Measurements from ENCODE around the gene PROM1.

The PROM1 gene

GRCh38 chr4:15982842-15983524 is 100.8 kb downstream of the PROM1 start:
- H2BK120ac ChIP-seq (ENCODE audit: low read depth, low read length), result no peak overlapping the region
- peak; percentile 8 for DNase-seq
- no peak overlapping the region for H2AFZ ChIP-seq (ENCODE audit: low read depth, low read length)
- H4K8ac ChIP-seq (ENCODE audit: low read length), result no peak overlapping the region
- H2BK5ac ChIP-seq (ENCODE audit: low read depth, low read length, poor library complexity, severe bottlenecking), result no peak overlapping the region
- no peak overlapping the region for H4K91ac ChIP-seq (ENCODE audit: low read length)
- peaks cover 0 to 14% of the 10 kb centered on the region in 2 experiments for H3K36me3 ChIP-seq (ENCODE audit: control insufficient read depth in 1 of 2, insufficient read depth in 2 of 2, low read depth in 1 of 2, low read length in 2 of 2)
- H2BK12ac ChIP-seq (ENCODE audit: low read length in 2 of 2), result no peak overlapping the region
- H3K4ac ChIP-seq (ENCODE audit: low read depth in 1 of 2, low read length in 2 of 2), result no peak overlapping the region
- H3K14ac ChIP-seq (ENCODE audit: low read length in 2 of 2), result no peak overlapping the region
- no peak overlapping the region for H3K18ac ChIP-seq (ENCODE audit: low read depth in 1 of 2, low read length in 2 of 2)
- H3K4me1 ChIP-seq (ENCODE audit: control insufficient read depth, insufficient read depth, low read depth, low read length), result peaks cover 8% of the 10 kb centered on the region
- peak overlapping the region; percentile 51 for H3K27ac ChIP-seq (ENCODE audit: low read length, poor library complexity, severe bottlenecking)
- H2BK15ac ChIP-seq (ENCODE audit: low read depth, poor library complexity, severe bottlenecking), result no peak overlapping the region
- no peaks in the 10 kb centered on the region for H3K9me3 ChIP-seq (ENCODE audit: control insufficient read depth, low read length)
- H3K27me3 ChIP-seq (ENCODE audit: control insufficient read depth in 1 of 2, insufficient read depth in 1 of 2, low read length in 2 of 2), result peaks cover 0 to 3% of the 10 kb centered on the region in 2 experiments
- H2AK5ac ChIP-seq (ENCODE audit: low read length, severe bottlenecking), result no peak overlapping the region
- 80% methylated on average over 8 of the region's 8 CpGs for WGBS
- H3K4me2 ChIP-seq (ENCODE audit: low read length, poor library complexity, severe bottlenecking), result no peak overlapping the region
- no peak overlapping the region for H3K23ac ChIP-seq (ENCODE audit: low read length in 2 of 2)
- H3K9ac ChIP-seq (ENCODE audit: low read length), result no peak overlapping the region
- no peaks in the 10 kb centered on the region for H3K79me1 ChIP-seq (replicated peaks; ENCODE audit: low read length, poor library complexity, severe bottlenecking)
- no peak overlapping the region for H3K4me3 ChIP-seq (ENCODE audit: insufficient read depth in 1 of 2, low read depth in 1 of 2, low read length in 2 of 2)

GRCh38 chr4:15976456-15977447 is 107.1 kb downstream of the PROM1 start:
- WGBS, result 80% methylated on average over 7 of the region's 7 CpGs
- DNase-seq, result no peak
- no peak overlapping the region for H4K91ac ChIP-seq (ENCODE audit: low read length)
- no peak overlapping the region for H3K18ac ChIP-seq (ENCODE audit: low read depth in 1 of 2, low read length in 2 of 2)
- no peak overlapping the region for H2BK120ac ChIP-seq (ENCODE audit: low read depth, low read length)
- no peak overlapping the region for H4K8ac ChIP-seq (ENCODE audit: low read length)
- H3K14ac ChIP-seq (ENCODE audit: low read length in 2 of 2), result no peak overlapping the region
- H2BK5ac ChIP-seq (ENCODE audit: low read depth, low read length, poor library complexity, severe bottlenecking), result no peak overlapping the region
- H3K79me1 ChIP-seq (replicated peaks; ENCODE audit: low read length, poor library complexity, severe bottlenecking), result no peaks in the 10 kb centered on the region
- peaks cover 0 to 19% of the 10 kb centered on the region in 2 experiments for H3K27me3 ChIP-seq (ENCODE audit: control insufficient read depth in 1 of 2, insufficient read depth in 1 of 2, low read length in 2 of 2)
- no peaks in the 10 kb centered on the region for H3K9me3 ChIP-seq (ENCODE audit: control insufficient read depth, low read length)
- H3K36me3 ChIP-seq (ENCODE audit: control insufficient read depth in 1 of 2, insufficient read depth in 2 of 2, low read depth in 1 of 2, low read length in 2 of 2), result peaks cover 0 to 8% of the 10 kb centered on the region in 2 experiments
- H3K4me2 ChIP-seq (ENCODE audit: low read length, poor library complexity, severe bottlenecking), result no peak overlapping the region
- no peak overlapping the region for H3K4ac ChIP-seq (ENCODE audit: low read depth in 1 of 2, low read length in 2 of 2)
- no peak overlapping the region for H2AFZ ChIP-seq (ENCODE audit: low read depth, low read length)
- H2BK15ac ChIP-seq (ENCODE audit: low read depth, poor library complexity, severe bottlenecking), result no peak overlapping the region
- H3K4me1 ChIP-seq (ENCODE audit: control insufficient read depth, insufficient read depth, low read depth, low read length), result no peaks in the 10 kb centered on the region
- no peak overlapping the region for H3K9ac ChIP-seq (ENCODE audit: low read length)
- H3K23ac ChIP-seq (ENCODE audit: low read length in 2 of 2), result no peak overlapping the region
- H3K27ac ChIP-seq (ENCODE audit: low read length, poor library complexity, severe bottlenecking), result no peak overlapping the region
- no peak overlapping the region for H3K4me3 ChIP-seq (ENCODE audit: insufficient read depth in 1 of 2, low read depth in 1 of 2, low read length in 2 of 2)
- H2BK12ac ChIP-seq (ENCODE audit: low read length in 2 of 2), result no peak overlapping the region
- H2AK5ac ChIP-seq (ENCODE audit: low read length, severe bottlenecking), result no peak overlapping the region

- H2BK120ac ChIP-seq (ENCODE audit: low read depth, low read length), result no peak overlapping the region
- H3K27me3 ChIP-seq (ENCODE audit: control insufficient read depth in 1 of 2, insufficient read depth in 1 of 2, low read length in 2 of 2), result peaks cover 0 to 19% of the 10 kb centered on the region in 2 experiments
- WGBS, result 90% methylated on average over 9 of the region's 9 CpGs
- no peak overlapping the region for H2BK5ac ChIP-seq (ENCODE audit: low read depth, low read length, poor library complexity, severe bottlenecking)
- H3K18ac ChIP-seq (ENCODE audit: low read depth in 1 of 2, low read length in 2 of 2), result no peak overlapping the region
- DNase-seq, result no peak
- H4K91ac ChIP-seq (ENCODE audit: low read length), result no peak overlapping the region
- H3K4me2 ChIP-seq (ENCODE audit: low read length, poor library complexity, severe bottlenecking), result no peak overlapping the region
- H3K4me1 ChIP-seq (ENCODE audit: control insufficient read depth, insufficient read depth, low read depth, low read length), result no peaks in the 10 kb centered on the region
- H3K9ac ChIP-seq (ENCODE audit: low read length), result no peak overlapping the region
- no peaks in the 10 kb centered on the region for H3K36me3 ChIP-seq (ENCODE audit: control insufficient read depth in 1 of 2, insufficient read depth in 2 of 2, low read depth in 1 of 2, low read length in 2 of 2)
- no peak overlapping the region for H3K27ac ChIP-seq (ENCODE audit: low read length, poor library complexity, severe bottlenecking)
- H3K9me3 ChIP-seq (ENCODE audit: control insufficient read depth, low read length), result peaks cover 3% of the 10 kb centered on the region
- no peak overlapping the region for H4K8ac ChIP-seq (ENCODE audit: low read length)
- H2BK15ac ChIP-seq (ENCODE audit: low read depth, poor library complexity, severe bottlenecking), result no peak overlapping the region
- H3K4me3 ChIP-seq (ENCODE audit: insufficient read depth in 1 of 2, low read depth in 1 of 2, low read length in 2 of 2), result no peak overlapping the region
- H3K79me1 ChIP-seq (replicated peaks; ENCODE audit: low read length, poor library complexity, severe bottlenecking), result no peaks in the 10 kb centered on the region
- no peak overlapping the region for H2AFZ ChIP-seq (ENCODE audit: low read depth, low read length)
- H3K23ac ChIP-seq (ENCODE audit: low read length in 2 of 2), result no peak overlapping the region
- no peak overlapping the region for H2AK5ac ChIP-seq (ENCODE audit: low read length, severe bottlenecking)
- H2BK12ac ChIP-seq (ENCODE audit: low read length in 2 of 2), result no peak overlapping the region
- no peak overlapping the region for H3K4ac ChIP-seq (ENCODE audit: low read depth in 1 of 2, low read length in 2 of 2)
- no peak overlapping the region for H3K14ac ChIP-seq (ENCODE audit: low read length in 2 of 2)
Measured at GRCh38 chr4:15971068-15971801, 112.6 kb downstream of the PROM1 start.
